IPS-18a (cell line): ENCODE data around the gene WASF2.
"Not testable (repeated sequence)": the region's sequence is repeated elsewhere in the genome, so short reads cannot be mapped to it uniquely, and the experiment has no call there.

Experiments
- H3K27ac ChIP-seq: one replicate; pipeline ENCODE4 v1.5.1; 2013; ENCODE audit warnings: low read length
- H3K27me3 ChIP-seq: one replicate; pipeline ENCODE4 v1.6.1; 2013; ENCODE audit warnings: mild to moderate bottlenecking, low read length; ENCODE audit not compliant: control insufficient read depth, insufficient read depth
- H3K36me3 ChIP-seq: one replicate; pipeline ENCODE4 v1.6.1; 2013; ENCODE audit warnings: low read depth, low read length; ENCODE audit not compliant: control insufficient read depth
- H3K4me1 ChIP-seq: one replicate; pipeline ENCODE4 v1.6.1; 2013; ENCODE audit warnings: low read depth, low read length; ENCODE audit not compliant: control insufficient read depth
- H3K4me3 ChIP-seq: one replicate; pipeline ENCODE4 v1.5.1; 2013; ENCODE audit warnings: low read length
- H3K9ac ChIP-seq: one replicate; pipeline ENCODE4 v1.6.1; 2013; ENCODE audit warnings: mild to moderate bottlenecking, low read length, moderate library complexity
- H3K9me3 ChIP-seq: one replicate; pipeline ENCODE4 v1.6.1; 2013; ENCODE audit warnings: low read depth, low read length; ENCODE audit not compliant: control insufficient read depth

WASF2 gene

DNA sequence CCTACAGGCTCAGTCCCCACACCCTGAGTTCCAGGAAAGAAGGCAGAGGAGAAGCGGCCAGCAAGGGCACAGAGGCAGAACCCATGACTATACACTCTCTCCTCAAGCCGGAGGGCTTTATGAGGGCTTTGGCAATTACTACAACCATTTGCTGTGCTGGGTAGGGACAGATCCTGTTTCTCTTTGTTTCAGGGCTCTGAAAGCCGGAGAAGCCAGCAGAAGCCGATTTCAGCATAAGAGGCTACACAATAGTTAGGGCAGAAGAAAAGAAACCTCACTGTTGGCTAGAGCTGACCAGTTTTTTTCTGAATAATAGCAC lies 83.6 kb downstream of the WASF2 start:
- no peak overlapping the region for H3K9ac ChIP-seq
- no peak overlapping the region for H3K4me3 ChIP-seq
- H3K27me3 ChIP-seq: no peaks in the 10 kb centered on the region
- peaks cover 37% of the 10 kb centered on the region for H3K4me1 ChIP-seq
- peaks cover 23% of the 10 kb centered on the region for H3K36me3 ChIP-seq
- no peak overlapping the region for H3K27ac ChIP-seq
- H3K9me3 ChIP-seq: no peaks in the 10 kb centered on the region

DNA sequence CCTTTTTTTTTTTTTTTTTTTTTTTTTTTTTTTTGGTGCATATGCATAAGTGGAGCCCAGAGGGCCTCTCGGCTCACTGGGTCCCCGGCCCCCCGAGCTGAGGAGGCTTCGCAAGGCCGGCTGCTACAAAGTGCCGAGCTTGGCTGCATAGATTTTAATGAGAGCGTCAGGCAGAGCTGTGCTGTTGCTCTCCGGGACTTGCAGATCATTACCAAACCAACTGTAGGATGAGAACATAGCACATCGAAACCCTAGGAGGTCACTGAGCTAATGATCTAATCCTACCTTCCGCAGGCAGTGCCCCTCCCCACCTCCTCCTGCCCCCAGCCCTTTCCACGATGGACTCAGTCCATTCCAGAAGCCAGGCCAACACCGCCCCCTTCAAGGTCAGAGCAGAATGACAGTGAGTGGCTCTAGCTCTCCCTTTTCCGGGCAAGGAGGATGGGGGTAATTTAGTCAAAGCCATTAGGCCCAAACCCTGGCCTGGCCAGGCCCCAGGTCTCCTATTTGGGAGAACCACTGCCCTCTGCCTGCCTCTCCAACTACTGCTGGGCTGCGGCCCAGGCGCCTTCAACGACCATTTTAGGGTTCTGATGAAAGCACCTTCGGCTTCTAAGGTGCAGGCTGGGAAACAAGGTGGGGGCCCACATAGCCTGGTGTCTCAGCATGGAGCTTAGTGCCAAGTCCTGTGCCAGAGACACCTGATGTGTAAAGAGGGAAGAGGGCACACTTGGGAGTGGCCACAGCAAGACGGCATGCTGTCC lies 84.2 kb downstream of the WASF2 start:
- H3K9me3 ChIP-seq, H3K9ac ChIP-seq, H3K27me3 ChIP-seq, H3K4me3 ChIP-seq: not testable (repeated sequence)
- peak overlapping the region; percentile 2 for H3K27ac ChIP-seq
- peaks cover 37% of the 10 kb centered on the region for H3K4me1 ChIP-seq
- H3K36me3 ChIP-seq: peaks cover 17% of the 10 kb centered on the region

DNA sequence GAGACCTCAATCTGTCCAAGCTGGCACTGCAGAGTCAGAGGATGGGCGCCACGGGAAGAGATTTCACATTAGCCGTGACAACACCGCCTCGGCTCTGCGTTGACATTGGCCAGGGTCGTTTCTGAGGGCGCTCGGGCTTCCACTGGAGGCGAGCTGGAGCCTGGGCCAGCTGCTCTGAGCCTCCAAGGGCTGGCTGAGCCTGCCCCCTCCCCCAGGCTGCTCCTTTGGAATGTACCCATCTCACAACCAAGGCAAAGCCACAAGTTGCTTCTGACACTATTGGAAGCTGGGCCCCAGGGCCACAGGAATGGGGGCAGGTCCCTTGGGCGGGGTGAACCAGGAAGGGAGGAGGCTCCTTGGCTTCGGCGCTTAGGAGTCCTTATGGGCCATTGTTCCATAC lies 84.9 kb downstream of the WASF2 start:
- H3K27me3 ChIP-seq: no peaks in the 10 kb centered on the region
- H3K27ac ChIP-seq: peak overlapping the region; percentile 2
- peaks cover 37% of the 10 kb centered on the region for H3K4me1 ChIP-seq
- H3K36me3 ChIP-seq: peaks cover 11% of the 10 kb centered on the region
- no peak overlapping the region for H3K4me3 ChIP-seq
- H3K9ac ChIP-seq: no peak overlapping the region
- no peaks in the 10 kb centered on the region for H3K9me3 ChIP-seq

DNA sequence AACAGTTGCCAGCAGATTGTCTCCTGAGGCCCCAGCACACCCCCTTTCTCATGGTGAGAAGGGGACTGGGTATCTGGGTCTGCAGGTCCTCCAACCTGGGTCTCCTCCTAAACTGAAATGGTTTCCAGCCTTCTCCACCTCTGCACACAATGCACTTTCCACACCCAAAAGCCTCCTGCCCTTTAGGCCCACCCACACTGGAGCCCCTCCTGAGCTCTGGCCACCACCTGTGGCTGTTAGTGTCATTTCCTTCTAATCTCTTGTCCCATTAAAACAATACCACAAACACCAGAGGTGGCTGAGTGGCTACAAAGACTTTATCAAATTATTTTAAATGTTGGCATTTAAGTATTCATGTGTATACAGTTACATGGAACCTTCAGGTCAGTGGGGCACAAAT lies 86.0 kb downstream of the WASF2 start:
- no peak overlapping the region for H3K27ac ChIP-seq
- H3K9me3 ChIP-seq: no peaks in the 10 kb centered on the region
- H3K36me3 ChIP-seq: peaks cover 8% of the 10 kb centered on the region
- H3K4me1 ChIP-seq: peaks cover 38% of the 10 kb centered on the region
- no peaks in the 10 kb centered on the region for H3K27me3 ChIP-seq
- no peak overlapping the region for H3K9ac ChIP-seq
- H3K4me3 ChIP-seq: no peak overlapping the region

DNA sequence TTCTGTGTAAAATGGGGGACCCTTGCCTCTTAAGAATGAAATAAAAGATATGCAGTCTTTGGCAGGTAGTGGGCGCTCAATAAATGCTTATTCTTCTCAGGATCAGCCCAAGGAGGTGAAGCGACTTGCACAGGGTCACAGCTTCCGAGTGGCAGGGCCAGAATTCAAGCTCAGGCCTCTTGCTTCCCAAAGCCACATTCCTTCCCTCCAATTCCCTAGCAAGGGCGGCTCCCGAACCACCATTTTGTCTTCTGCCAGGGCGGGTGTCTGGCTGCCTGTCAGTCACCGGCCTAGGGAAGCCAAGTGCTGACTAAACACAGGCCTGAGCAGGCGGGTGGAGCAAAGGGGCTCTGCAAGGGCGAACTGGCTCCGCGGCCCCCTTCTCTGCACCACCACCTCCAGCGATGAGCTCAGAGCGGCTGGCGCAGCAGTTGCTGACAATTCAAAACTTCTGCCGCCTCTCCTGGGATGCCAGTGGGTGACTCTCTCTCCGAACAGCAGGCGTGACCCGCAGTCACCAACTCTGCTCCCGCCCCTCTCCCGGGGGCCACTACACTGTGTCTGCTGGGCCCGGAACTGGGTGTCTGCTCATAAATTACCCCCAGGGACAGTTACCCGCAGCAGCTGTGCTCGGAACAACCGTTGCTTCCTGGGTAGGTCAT lies 86.8 kb downstream of the WASF2 start:
- Histone ChIP-seq H3K27ac (no peak overlapping the region), H3K9ac (no peak overlapping the region), H3K9me3 (no peaks in the 10 kb centered on the region), H3K4me1 (peaks cover 41% of the 10 kb centered on the region), H3K36me3 (peaks cover 6% of the 10 kb centered on the region), H3K4me3 (no peak overlapping the region), H3K27me3 (no peaks in the 10 kb centered on the region)

DNA sequence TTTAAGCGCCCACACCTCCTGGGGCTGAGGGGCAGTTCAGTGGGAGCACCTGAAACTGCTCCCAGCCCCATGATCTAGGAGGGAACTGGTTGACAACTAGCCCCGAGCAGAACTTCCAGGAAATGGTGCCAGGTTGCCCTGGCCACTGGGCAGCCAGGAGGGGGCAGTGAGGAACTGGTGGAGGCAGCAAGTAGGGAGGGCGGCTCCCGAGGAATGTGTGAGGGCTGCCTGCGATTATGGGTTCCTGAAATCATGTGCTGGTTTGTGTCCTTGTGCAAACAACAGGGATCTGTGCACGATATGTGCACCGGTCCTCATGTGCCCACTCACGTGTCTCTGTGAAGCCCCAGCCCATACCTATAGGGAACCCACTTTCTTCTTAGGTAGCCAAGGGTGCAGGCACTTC lies 87.6 kb downstream of the WASF2 start:
- Histone ChIP-seq H3K9me3 (no peaks in the 10 kb centered on the region), H3K9ac (no peak overlapping the region), H3K27ac (no peak overlapping the region), H3K36me3 (peaks cover 3% of the 10 kb centered on the region), H3K27me3 (no peaks in the 10 kb centered on the region), H3K4me3 (no peak overlapping the region), H3K4me1 (peaks cover 45% of the 10 kb centered on the region)

DNA sequence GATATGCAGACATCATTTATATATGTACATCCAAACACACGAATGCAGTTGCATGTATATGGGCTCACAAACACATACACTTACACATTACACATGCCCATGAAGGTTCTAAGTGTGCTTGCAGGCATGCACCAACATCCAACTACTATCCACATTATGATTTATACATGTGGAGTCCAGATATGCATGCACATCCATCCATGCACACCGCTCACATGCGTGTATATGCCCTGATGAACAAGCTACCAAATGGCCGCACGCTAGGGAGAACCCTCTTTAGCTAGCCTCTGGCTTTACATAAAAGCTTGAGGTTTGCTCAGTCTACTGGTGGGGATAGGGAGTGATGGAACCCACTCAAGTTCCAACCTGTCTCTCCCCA lies 89.0 kb downstream of the WASF2 start:
- Histone ChIP-seq H3K27me3 (no peaks in the 10 kb centered on the region), H3K4me1 (peaks cover 40% of the 10 kb centered on the region), H3K36me3 (no peaks in the 10 kb centered on the region), H3K9me3 (no peaks in the 10 kb centered on the region), H3K27ac (no peak overlapping the region), H3K4me3 (no peak overlapping the region), H3K9ac (no peak overlapping the region)

DNA sequence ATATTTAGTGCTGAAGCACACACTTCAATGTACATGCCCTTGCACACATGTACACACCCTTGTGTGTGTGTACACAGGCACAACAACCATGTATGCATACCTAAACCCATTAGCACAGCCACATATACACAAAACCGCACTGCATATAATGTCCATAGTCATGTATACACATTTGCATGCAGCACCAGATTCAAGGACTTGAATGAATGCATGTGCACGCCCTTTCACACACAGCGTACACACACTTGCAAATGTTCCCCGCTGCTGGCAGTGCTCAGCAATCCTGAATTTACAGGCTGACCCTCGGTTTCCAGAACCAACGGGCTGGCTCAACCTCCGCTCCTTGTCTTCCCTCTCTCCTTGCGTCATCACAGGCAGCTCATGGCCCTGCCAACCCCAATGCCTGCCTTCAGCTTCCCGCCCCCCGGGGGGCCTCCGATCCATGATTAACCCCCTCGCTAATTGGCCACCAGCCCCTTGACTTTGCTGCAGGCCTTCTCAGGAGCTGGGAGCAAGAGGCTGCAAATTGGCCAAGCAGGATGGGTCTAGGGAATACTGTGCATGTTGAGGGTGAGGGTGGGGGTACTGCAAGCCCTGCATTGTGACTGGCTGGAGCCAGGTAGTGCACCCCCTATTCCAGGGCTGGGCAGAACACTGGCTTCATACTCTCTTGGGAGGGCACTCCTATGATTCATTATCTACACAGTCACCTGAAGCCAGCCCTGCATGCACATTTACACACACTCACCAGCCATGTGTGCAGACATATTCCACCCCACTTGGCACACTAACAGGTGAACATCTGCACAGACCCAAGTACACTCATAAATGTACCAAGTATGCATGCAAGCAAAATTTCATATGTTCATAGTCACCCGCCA lies 89.6 kb downstream of the WASF2 start:
- Histone ChIP-seq H3K27ac (no peak overlapping the region), H3K27me3 (no peaks in the 10 kb centered on the region), H3K4me3 (no peak overlapping the region), H3K4me1 (peaks cover 36% of the 10 kb centered on the region), H3K9ac (no peak overlapping the region), H3K36me3 (no peaks in the 10 kb centered on the region), H3K9me3 (no peaks in the 10 kb centered on the region)

DNA sequence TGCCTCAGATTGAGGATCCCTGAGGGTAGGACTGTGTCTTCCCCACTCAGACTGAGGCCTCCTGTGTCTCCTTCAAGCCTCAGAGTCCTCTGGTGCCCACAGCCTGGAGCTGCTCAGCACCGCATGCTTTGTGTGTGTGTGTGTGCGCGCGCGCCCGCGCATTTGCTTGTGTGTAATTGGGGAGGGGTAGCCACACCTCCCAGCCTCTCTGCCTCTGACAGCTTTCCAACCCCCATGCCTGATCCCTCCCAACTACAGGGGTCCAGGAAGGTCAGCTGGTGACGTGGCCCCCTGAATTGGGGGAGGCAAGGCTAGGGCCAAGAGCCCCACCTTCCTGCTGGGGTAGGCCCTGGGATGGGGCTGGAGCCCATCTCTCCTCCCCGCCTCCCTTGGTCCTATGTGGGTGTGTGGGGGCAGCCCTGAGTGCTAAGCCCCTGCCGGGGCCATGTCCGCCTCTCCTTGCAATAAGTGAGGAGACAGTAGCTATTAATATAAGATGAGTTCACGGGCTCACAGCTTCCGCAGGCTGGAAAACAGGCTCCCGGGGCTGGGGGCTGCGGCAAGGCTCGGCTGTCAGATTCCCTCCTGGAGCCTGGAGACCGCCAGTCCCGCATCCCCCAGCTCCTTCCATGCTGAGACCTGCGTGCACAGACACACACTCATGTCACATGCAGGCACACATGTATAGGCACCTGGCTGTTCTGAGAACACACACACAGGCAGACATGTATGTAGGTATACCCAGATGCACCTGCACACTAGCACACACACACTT lies 90.5 kb downstream of the WASF2 start:
- Histone ChIP-seq H3K4me3 (no peak overlapping the region), H3K27ac (no peak overlapping the region), H3K9ac (no peak overlapping the region), H3K9me3 (no peaks in the 10 kb centered on the region), H3K36me3 (no peaks in the 10 kb centered on the region), H3K4me1 (peaks cover 27% of the 10 kb centered on the region), H3K27me3 (no peaks in the 10 kb centered on the region)

DNA sequence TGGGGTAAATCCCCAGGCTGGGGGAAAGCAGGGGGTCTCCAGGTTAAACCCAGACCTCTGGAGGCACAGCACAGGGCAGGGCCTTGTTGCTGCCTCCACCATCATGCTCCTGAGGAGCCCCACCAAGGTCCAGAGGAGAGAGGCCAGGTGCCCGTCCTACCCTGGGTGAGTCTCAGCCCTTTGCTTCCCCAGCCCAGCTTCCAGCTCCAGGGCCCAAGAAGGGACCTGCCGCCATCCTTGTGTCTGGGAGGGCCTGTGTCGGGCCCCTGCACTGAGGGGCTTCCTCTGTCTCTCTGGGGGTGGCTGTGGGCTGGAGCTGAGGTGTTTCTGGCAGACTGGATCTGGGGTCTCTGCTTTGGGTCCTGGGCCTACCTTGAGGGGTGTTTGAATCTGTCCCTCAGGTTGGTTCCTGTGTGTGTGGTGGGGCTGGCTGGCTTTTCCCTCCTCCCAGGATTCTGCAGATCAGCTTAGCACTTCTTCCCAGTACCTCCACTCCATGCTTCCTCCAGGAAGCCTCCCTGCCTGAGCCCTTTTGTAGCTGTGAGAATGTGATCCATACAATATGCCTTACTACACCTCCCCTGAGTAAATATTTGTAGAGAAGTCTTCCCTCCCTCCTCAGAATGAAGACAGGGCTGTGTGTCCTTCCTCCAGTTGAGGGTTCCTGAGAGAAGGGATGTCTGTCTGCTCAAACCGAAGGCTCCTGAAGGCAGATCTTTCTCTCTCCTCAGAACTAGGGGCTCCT lies 91.4 kb downstream of the WASF2 start:
- H3K36me3 ChIP-seq: no peaks in the 10 kb centered on the region
- no peaks in the 10 kb centered on the region for H3K9me3 ChIP-seq
- H3K4me1 ChIP-seq: peaks cover 19% of the 10 kb centered on the region
- H3K9ac ChIP-seq: no peak overlapping the region
- H3K4me3 ChIP-seq: no peak overlapping the region
- H3K27ac ChIP-seq: no peak overlapping the region
- no peaks in the 10 kb centered on the region for H3K27me3 ChIP-seq

DNA sequence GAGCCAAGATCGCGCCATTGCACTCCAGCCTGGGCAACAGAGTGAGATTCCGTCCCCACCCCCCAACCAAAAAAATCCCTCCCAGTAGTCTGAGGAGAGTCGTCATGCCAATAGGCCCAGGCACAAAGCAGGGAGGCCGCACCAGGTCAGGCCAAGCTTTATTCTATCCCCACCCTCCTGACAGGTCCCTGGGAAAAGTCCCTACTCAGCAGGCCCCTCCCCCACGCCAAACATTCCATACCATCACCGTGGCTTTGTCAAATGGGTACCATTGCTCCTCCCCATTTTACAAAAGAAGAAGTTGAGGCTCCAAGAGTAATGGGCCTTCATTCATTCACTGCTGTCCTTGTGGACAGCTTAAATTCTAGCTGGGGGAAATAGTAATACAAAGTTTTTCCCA lies 92.2 kb downstream of the WASF2 start:
- Histone ChIP-seq H3K4me3 (no peak overlapping the region), H3K9ac (no peak overlapping the region), H3K27me3 (no peaks in the 10 kb centered on the region), H3K27ac (no peak overlapping the region), H3K36me3 (no peaks in the 10 kb centered on the region), H3K4me1 (peaks cover 11% of the 10 kb centered on the region), H3K9me3 (no peaks in the 10 kb centered on the region)
